NCI-H2081 (cell line): ENCODE measurements around the gene DGCR6L.
"Not testable (repeated sequence)": the region's sequence is repeated elsewhere in the genome, so short reads cannot be mapped to it uniquely, and the experiment has no call there.

Experiments used
- DNase-seq, 2 experiments: peaks; one replicate each; lab custom pipeline; 2025; lab: John Stamatoyannopoulos, UW

Gene DGCR6L

GRCh38 chr22:20275836-20276235, 44.0 kb downstream of the DGCR6L start:
- no peak for DNase-seq

GRCh38 chr22:20275325-20275724, 44.5 kb downstream of the DGCR6L start:
- not testable (repeated sequence) for DNase-seq

DNA sequence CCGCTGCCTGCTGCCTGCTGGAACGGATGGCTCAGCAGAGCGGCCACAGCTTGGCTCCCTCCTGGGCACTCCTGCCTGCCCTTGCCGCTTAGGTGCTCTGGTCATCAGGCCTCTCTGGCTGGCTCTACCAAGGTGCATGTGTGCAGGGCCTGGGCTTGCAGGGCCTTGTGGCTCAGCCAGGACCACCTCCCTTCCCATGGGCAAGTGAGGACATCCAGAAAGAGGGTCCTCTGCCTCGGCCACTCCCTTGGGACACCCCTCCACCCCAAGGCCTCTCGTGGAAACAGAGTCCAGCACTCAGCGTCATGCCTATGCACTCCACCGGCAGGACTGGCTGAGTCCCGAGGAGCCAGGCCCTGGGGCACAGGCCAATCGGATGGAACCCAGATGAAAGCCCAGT, 45.5 kb downstream of the DGCR6L start:
- not testable (repeated sequence) for DNase-seq

- DNase-seq = no peak
Measured at GRCh38 chr22:20273758-20274181, 46.1 kb downstream of the DGCR6L start.

DNA sequence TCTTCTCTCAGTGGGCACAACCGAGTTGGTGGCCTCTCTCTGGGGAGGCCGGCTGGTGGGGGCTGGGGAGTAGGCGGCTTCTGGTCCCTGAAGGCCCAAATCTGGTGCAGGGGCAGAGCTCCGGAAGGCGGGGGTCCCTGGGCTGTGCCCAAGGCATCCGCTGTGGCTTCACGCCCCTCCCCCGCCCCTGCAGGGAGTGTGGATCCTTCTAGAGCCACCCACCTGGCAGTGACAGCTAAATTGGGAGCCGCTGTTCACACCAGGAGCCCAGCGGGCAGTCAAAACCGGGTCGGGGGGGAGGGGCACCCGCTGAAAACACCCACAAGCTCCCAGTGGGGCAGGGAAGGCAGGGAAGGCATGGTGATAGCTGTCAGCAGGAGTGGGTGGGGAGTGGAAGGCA, 47.2 kb downstream of the DGCR6L start:
- DNase-seq = no peak

GRCh38 chr22:20272174-20272573, 47.7 kb downstream of the DGCR6L start:
- DNase-seq = no peak

DNA sequence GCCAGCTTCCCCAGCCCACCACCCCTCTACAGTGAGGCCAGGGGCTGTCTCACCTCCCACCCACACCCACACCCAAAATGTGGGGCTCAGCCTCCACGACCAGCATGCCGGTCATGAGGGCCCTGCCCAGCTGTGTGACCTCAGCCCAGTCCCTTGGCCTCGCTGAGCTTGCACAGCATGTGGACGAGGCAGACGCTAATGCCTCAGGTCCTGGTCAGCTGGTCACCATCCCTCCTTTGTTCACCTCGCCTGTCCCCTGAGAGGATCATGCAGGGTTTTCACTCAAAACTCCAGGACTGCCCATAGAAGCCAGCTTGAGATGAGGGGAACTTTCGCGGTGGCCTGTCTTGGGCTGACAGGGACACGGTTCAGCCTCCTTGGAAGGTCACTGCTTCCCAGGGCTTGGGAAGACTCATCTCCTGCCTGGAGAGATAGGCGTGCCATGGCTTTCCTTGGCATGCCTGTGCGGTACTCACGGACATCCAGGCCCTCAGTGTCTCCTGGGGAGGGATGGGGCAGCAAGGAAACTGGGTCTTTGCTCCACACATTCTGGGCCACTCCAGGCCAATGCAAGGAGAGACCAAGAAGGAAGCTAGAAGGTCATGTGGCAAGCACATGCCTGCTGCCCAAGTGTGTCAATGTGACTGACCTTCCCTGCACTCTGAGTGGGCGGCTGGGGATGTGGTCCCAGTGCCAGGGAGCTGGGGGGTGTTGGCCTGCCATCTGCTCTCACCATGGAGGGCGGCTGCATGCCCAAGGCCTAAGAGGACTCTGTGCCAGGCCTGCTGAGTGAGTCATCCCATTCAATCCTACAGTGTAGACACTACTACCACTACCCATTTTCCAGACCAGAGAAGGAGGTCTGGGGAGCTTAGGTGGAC, 48.5 kb downstream of the DGCR6L start:
- no peak for DNase-seq

DNA sequence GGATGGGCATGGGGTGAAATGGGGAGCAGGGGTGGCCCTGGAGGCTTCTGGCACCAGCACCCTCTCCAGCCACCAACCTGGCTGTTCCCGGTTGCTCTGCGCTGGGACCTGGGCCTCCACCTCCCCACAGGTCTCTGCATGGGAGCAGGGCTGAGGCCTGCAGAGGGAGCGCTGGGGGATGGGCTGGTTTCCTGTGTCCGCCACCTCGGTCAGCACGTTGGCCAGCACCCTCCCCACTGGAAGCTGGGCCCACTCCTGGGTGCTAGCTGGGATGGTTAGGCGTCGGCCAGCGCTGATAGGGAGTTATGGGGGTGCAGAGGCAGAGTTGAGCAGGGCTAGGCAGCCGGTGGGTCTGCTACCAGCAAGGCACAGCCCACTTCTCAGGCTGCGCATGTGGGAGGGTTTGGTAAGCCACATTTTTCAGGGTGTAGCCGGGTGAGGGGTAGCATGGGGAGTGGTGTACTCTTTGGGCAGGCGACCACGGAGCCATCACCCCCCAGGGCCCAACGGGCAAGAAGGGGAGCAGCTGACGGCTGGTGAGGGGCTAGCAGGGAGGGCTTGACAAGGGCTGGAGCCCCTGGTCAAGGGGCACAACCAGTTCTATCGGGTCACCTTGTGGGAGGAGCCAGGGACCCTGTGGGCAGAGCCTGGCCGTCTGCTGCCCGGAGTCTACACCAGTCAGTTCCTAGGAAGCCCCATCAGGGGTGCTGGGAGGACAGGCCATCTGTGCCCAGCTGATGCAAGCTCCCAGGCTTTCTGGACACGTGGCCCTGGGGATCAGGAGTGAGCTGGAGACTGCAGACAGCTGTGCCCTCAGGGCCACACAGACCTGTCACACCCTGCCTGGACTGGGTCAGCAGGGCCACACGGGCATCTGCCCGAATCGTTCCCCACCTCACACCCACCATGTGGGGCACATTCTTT, 49.4 kb downstream of the DGCR6L start:
- DNase-seq = not testable (repeated sequence)

DNA sequence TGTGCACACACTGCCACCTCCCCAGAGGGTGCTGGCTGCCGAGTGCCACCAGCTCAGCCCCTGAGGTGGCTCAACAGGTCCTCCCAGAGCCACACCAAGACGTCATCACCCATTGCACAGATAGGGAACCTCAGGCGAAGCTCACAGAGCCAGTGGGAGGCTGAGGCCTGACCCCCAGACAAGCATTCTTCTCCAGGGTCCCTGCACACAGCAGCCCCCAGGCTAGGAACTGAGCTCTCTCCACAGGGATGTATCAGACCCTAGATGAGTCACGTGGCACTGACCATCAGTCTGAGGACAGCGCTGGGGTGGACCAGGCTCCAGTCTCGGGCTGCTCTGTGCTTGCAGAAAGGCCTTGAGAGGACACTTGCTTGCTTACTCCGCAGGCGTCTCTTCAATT, 50.2 kb downstream of the DGCR6L start:
- not testable (repeated sequence) for DNase-seq

- DNase-seq = not testable (repeated sequence)
Measured at GRCh38 chr22:20269201-20269600, 50.7 kb downstream of the DGCR6L start.

GRCh38 chr22:20268279-20269012, 51.4 kb downstream of the DGCR6L start, which contains the start of gene RTN4R:
Gene RTN4R (minus strand): TSS chr22:20268318. CDS start chr22:20268092, 226 bp downstream.
- peak; percentile 29 to 34 for DNase-seq

- no peak for DNase-seq
Measured at GRCh38 chr22:20267441-20268278, 52.2 kb downstream of the DGCR6L start.

- not testable (repeated sequence) for DNase-seq
Measured at GRCh38 chr22:20266667-20267440, 53.0 kb downstream of the DGCR6L start.

DNA sequence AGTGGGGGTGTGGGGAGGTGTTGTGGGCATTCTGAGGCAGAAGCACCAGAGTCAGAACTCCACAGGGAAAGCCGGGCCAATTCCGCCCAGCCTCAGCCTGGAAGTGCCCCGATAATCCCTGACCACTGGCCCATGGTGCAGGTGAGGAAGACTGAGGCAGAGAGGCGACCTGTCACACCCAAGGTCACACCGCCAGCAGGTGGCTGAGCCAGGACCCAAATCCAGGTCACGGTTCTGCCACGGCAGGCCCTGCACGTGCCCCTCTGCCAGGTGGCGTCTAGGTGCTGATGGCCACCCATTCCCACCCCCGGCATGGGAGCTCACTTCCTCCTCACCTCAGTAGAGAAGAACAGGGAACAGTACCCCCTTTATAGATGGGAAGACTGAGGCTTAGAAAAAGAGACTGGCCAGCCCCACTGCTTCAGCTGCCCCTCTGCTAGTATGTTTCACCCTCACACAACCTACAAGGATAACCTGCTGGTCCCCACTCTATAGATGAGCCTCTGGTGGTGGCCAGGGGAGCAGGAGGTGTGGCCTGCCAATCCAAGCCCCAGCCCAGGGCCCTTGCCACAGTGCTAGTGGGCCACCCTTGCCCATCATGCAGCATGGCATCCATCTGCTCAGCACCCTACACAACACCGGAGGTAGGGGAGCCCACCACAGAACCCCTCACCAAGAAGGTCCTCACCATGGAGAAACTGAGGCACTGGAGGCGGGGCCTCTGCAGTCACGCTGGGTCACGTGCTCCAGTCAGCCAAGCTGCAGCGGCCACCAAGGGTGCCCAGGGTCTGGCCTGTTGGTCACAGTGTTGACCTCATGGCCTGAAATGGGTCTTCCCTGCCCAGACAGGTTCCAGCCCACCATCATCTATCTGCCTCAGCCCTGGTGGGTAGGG, 53.8 kb downstream of the DGCR6L start:
- DNase-seq = not testable (repeated sequence)

DNA sequence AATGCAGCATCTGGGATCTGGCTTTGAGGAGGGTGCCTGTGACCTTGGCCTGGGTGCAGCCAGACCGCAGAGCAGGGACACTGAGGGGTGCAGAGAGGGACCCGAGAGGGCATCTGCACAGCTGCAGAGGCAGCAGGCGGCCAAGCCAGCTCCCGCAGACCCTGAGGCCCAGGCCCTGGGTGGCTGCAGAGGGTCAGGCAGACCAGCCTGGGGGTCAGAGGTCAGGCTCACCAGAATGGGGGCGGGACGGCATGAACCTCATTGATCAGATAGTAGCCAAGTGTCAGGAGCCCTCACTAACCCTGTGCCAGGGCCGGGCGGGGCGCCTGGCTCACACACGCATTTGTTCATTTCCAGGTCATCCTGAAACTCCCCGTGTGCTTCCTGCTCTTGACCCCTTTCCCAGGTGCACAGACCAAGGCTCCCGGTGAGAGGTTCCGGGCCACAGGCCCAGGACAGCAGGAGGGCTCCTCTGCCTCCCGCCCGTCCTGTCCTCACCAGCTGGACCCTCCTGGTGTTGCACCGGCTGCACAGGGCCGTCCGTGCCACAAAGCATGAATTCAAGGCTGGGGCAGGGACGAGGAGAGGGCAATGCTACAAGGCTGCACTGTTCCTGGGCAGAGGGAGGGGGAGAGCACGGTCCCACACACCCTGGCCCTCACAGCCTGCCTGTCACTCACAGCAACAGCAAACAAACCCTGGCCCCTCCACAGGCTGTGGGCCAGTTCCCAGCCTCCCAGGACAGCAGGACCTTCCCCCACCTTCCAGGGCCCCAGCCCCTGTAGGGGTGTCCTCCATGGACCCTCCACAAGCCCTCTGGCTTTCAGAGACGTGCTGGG, 55.0 kb downstream of the DGCR6L start:
- DNase-seq = no peak
